HEK293 (cell line): ENCODE measurements around the gene TMEM14A.

Experiments
- KLF10 ChIP-seq: fragments of 450-650 bp; IDR thresholded peaks from 2 replicates; pipeline ENCODE4 v1.5.1; 2018; ENCODE audit warnings: missing biosample characterization, mild to moderate bottlenecking, missing genetic modification characterization
- MEIS1 ChIP-seq: sonication (generic); formaldehyde crosslinking; IDR thresholded peaks from 2 replicates; pipeline ENCODE4 v1.8.1; 2022; ENCODE audit warnings: missing genetic modification reagents, mild to moderate bottlenecking, borderline replicate concordance
- REST ChIP-seq: fragments of 450-650 bp; formaldehyde crosslinking; IDR thresholded peaks from 2 replicates; pipeline ENCODE4 v1.5.1; 2016; ENCODE audit warnings: missing biosample characterization, missing genetic modification characterization
- SETDB1 ChIP-seq: IDR thresholded peaks from one replicate; pipeline ENCODE4 v1.6.1; 2017; ENCODE audit warnings: mild to moderate bottlenecking, low read length, moderate library complexity, mixed read lengths; ENCODE audit not compliant: insufficient read length
- TCF7L2 ChIP-seq: IDR thresholded peaks from 2 replicates; pipeline ENCODE4 v1.6.1; 2011; ENCODE audit warnings: low read depth, mild to moderate bottlenecking, inconsistent platforms, low read length, moderate library complexity, borderline replicate concordance
- ZBTB7A ChIP-seq: fragments of 450-650 bp; formaldehyde crosslinking; IDR thresholded peaks from 2 replicates; pipeline ENCODE4 v1.5.1; 2016; ENCODE audit warnings: low read depth, missing biosample characterization, missing genetic modification characterization
- ZEB2 ChIP-seq: fragments of 450-650 bp; formaldehyde crosslinking; IDR thresholded peaks from 2 replicates; pipeline ENCODE4 v1.5.1; 2016; ENCODE audit warnings: missing biosample characterization, missing genetic modification characterization
- ZFHX2 ChIP-seq: fragments of 450-650 bp; formaldehyde crosslinking; conservative IDR thresholded peaks from 2 replicates; pipeline ENCODE4 v1.5.1; 2016; ENCODE audit warnings: missing biosample characterization, missing genetic modification characterization
- ZNF2 ChIP-seq: fragments of 450-650 bp; formaldehyde crosslinking; IDR thresholded peaks from 2 replicates; pipeline ENCODE4 v1.5.1; 2016; ENCODE audit warnings: missing biosample characterization, missing genetic modification characterization
- ZNF558 ChIP-seq: fragments of 450-650 bp; formaldehyde crosslinking; IDR thresholded peaks from 2 replicates; pipeline ENCODE4 v1.5.1; 2016; ENCODE audit warnings: missing biosample characterization, missing genetic modification characterization
- ZNF660 ChIP-seq: fragments of 450-650 bp; IDR thresholded peaks from 2 replicates; pipeline ENCODE4 v1.5.1; 2018; ENCODE audit warnings: missing biosample characterization, mild to moderate bottlenecking, missing genetic modification characterization
- TF ChIP-seq, protein P1 (sequence below): fragments of 450-650 bp; formaldehyde crosslinking; IDR thresholded peaks from 2 replicates; pipeline ENCODE4 v1.5.1; 2016; ENCODE audit warnings: missing biosample characterization, missing genetic modification characterization

DNA sequence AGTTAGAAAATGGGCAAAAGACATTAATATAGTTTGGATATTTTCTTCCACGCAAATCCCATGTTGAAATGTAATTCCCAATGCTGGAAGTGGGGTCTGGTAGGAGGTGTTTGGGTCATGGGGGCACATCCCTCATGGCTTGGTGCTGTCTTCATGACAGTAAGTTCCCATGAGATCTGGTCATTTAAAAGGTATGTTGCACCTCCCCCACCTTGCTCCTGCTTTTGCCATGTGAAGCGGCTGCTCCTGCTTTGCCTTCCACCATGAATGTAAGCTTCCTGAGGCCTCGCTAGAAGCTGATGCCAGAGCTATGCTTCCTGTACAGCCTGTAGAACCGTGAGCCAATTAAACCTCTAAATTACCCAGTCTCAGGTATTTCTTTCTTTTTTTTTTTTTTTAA, 16.3 kb upstream of the TMEM14A start:
- TF ChIP-seq ZNF660 (tag by site-specific recombination) (no peak), ZEB2 (tag by site-specific recombination) (no peak), KLF10 (no peak), ZNF558 (tag by site-specific recombination) (no peak), MEIS1 (CRISPR knock-in tag) (no peak), SETDB1 (no peak), ZFHX2 (tag by site-specific recombination) (no peak), ZNF2 (tag by site-specific recombination) (no peak), REST (tag by site-specific recombination) (no peak), TCF7L2 (no peak), ZBTB7A (tag by site-specific recombination) (no peak)
- TF ChIP-seq, protein P1, sequence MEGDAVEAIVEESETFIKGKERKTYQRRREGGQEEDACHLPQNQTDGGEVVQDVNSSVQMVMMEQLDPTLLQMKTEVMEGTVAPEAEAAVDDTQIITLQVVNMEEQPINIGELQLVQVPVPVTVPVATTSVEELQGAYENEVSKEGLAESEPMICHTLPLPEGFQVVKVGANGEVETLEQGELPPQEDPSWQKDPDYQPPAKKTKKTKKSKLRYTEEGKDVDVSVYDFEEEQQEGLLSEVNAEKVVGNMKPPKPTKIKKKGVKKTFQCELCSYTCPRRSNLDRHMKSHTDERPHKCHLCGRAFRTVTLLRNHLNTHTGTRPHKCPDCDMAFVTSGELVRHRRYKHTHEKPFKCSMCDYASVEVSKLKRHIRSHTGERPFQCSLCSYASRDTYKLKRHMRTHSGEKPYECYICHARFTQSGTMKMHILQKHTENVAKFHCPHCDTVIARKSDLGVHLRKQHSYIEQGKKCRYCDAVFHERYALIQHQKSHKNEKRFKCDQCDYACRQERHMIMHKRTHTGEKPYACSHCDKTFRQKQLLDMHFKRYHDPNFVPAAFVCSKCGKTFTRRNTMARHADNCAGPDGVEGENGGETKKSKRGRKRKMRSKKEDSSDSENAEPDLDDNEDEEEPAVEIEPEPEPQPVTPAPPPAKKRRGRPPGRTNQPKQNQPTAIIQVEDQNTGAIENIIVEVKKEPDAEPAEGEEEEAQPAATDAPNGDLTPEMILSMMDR (tag by site-specific recombination): no peak
